GM23248 (cell line): Measurements from ENCODE around the gene IGFALS.

Source experiments
- EZH2 ChIP-seq: fragments of 200-600 bp; sonication (generic); IDR thresholded peaks from 2 replicates; pipeline ENCODE4 v1.6.1; 2018; ENCODE audit warnings: antibody characterized with exemption, mild to moderate bottlenecking; ENCODE audit not compliant: insufficient read depth, poor library complexity, severe bottlenecking
- EZH2phosphoT487 ChIP-seq: fragments of 200-600 bp; sonication (generic); IDR thresholded peaks from 2 replicates; pipeline ENCODE4 v1.6.1; 2018; ENCODE audit warnings: antibody characterized with exemption, moderate library complexity, mild to moderate bottlenecking, low read depth; ENCODE audit not compliant: insufficient read depth

GRCh38 chr16:1826691-1827573, 33.4 kb upstream of the IGFALS start, which contains the start of the genes FAHD1 and HAGH:
- no peak for TF ChIP-seq EZH2
- TF ChIP-seq EZH2phosphoT487 = no peak
